NB4 (cell line): ENCODE data around the gene TOR1A.

Source experiments
- DNase-seq: peaks from one replicate; pipeline ENCODE4 v3.0.0; 2010; ENCODE audit warnings: low read depth
- H3K4me3 ChIP-seq: one replicate; pipeline ENCODE4 v1.5.1; 2011; ENCODE audit warnings: mild to moderate bottlenecking, low read depth, low read length, moderate library complexity
- MYC ChIP-seq: IDR thresholded peaks from 2 replicates; pipeline ENCODE4 v1.6.1; 2011; ENCODE audit warnings: low read depth, low read length
- POLR2A ChIP-seq: IDR thresholded peaks from 2 replicates; pipeline ENCODE4 v1.6.1; 2011; ENCODE audit warnings: mild to moderate bottlenecking; ENCODE audit not compliant: insufficient read length; ENCODE audit errors: extremely low read depth
- TF ChIP-seq, protein P1 (sequence below): IDR thresholded peaks from 2 replicates; pipeline ENCODE4 v1.6.1; 2011; ENCODE audit warnings: low read depth, low read length
- TF ChIP-seq, protein P2 (sequence below): IDR thresholded peaks from one replicate; pipeline ENCODE4 v1.5.1; 2012; ENCODE audit warnings: low read depth, low read length

Gene TOR1A

DNA sequence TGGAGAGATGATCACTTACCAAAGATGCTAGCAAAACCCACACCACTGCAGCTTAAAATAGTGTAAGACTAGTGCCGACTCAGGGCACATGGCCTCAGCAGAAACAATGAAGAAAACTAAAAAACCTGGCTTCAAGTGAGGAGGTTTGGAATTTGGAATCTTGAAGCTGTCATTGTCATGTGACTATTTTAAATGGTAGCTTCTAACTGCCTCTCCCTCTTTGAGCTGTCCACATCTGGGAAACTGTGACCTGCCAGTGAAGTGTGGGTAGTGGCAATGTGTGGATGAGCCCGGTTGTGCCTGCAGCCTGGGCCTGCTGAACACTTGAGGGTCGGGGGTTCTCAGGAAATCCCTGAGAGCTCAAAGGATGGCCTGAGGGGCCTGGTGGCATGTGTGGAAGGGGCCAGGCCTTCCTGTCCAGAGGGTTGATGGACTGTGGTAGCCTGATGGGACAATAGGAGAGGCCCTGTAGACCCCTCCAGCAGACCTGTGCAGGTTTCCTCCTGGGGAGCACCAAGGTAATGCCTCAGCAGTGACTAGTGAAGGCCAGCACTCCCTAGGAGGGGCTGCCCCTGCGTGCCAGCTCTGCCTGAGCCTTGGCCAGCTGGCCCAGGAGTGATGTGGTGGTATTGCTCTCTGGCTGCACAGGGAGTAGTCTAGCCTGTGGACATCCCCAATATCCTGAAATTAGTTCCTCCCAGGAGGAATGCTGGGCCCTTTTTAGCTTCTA lies 24.9 kb upstream of the TOR1A start:
- no peak overlapping the region for H3K4me3 ChIP-seq
- TF ChIP-seq, protein P1, sequence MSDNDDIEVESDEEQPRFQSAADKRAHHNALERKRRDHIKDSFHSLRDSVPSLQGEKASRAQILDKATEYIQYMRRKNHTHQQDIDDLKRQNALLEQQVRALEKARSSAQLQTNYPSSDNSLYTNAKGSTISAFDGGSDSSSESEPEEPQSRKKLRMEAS, result no peak
- TF ChIP-seq, protein P2, sequence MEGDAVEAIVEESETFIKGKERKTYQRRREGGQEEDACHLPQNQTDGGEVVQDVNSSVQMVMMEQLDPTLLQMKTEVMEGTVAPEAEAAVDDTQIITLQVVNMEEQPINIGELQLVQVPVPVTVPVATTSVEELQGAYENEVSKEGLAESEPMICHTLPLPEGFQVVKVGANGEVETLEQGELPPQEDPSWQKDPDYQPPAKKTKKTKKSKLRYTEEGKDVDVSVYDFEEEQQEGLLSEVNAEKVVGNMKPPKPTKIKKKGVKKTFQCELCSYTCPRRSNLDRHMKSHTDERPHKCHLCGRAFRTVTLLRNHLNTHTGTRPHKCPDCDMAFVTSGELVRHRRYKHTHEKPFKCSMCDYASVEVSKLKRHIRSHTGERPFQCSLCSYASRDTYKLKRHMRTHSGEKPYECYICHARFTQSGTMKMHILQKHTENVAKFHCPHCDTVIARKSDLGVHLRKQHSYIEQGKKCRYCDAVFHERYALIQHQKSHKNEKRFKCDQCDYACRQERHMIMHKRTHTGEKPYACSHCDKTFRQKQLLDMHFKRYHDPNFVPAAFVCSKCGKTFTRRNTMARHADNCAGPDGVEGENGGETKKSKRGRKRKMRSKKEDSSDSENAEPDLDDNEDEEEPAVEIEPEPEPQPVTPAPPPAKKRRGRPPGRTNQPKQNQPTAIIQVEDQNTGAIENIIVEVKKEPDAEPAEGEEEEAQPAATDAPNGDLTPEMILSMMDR, result no peak
- TF ChIP-seq MYC, result no peak
- no peak for TF ChIP-seq POLR2A
- no peak for DNase-seq

DNA sequence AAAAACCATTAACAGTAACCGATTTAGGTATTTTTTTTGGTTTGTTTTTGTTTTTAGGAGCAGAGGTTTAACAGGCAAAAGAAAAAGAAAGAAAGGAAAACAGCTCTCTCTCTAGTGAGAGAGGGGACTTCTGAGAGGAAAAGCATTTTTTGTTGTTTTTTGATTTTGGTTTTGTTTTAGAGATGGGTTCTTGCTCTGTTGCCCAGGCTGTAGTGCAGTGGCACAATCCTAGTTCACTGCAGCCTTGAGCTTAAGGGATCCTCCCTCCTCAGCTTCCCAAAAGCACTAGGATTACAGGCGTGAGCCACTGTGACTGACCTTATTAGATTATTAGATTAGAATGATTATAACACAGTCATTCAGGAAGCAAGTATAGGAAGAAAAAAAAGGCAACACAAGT lies 21.4 kb upstream of the TOR1A start:
- TF ChIP-seq, protein P1, result no peak
- TF ChIP-seq MYC (no peak), POLR2A (no peak)
- TF ChIP-seq, protein P2, result no peak
- H3K4me3 ChIP-seq, result no peak overlapping the region
- no peak for DNase-seq

DNA sequence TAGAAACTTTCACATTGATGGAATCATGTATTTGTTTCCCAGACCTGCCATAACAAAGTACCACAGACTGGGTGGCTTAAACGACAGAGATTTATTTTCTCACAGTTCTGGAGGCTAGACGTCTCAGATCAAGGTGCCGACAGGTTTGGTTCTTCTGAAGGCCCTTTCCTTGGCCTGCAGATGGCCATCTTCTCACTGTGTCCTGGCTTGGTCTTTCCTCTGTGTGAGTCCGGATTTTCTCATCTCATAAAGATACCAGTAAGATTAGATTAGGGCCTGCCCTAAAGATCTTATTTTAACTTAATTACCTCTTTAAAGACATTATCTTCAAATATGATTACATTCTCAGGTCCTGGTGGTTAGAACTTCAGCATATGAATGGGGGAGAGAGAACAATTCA lies 17.1 kb upstream of the TOR1A start:
- DNase-seq, result no peak
- H3K4me3 ChIP-seq, result no peak overlapping the region
- TF ChIP-seq, protein P1, result no peak
- TF ChIP-seq, protein P2, result no peak
- no peak for TF ChIP-seq POLR2A
- no peak for TF ChIP-seq MYC

DNA sequence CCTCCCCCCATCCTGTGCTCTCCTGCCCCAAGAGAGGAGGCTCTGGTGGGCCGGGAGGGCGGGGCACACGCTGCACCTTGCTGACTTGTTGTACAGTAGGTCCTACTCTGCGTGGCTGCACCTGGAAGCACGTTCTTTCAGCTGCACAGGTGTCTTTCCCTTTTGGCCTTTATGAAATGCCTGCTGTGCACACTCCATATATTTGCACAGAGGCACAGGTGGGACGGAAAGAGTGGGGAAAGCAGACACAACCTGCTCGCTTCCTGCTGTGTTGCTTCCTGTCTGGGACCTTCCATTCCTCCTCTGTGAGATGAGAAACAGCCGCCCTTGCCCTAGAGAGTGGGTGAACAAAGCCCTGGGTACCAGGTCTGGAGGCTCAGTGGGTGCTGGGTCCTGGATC lies 16.1 kb upstream of the TOR1A start:
- no peak for DNase-seq
- TF ChIP-seq, protein P2, result no peak
- TF ChIP-seq POLR2A, result no peak
- TF ChIP-seq MYC, result no peak
- TF ChIP-seq, protein P1, result no peak
- H3K4me3 ChIP-seq, result no peak overlapping the region

- no peak for DNase-seq
- no peak for TF ChIP-seq MYC
- TF ChIP-seq, protein P1, result no peak
- TF ChIP-seq POLR2A, result no peak
- TF ChIP-seq, protein P2, result no peak
- peak overlapping the region; percentile 3 for H3K4me3 ChIP-seq
Measured at GRCh38 chr9:129839324-129840023, 15.5 kb upstream of the TOR1A start.
